GM12878 (cell line): ENCODE measurements around the gene UBE2I. TPM values are rescaled to one million over a fixed set of nuclear protein-coding genes. Genes with fewer than 3 reads are reported as not detected.

Experiments
- ATAC-seq: fragments of 200-7000 bp; cut with Tn5 transposase; 3 replicates; pipeline ENCODE4 v1.9.1; 2020; ENCODE audit warnings: mild to moderate bottlenecking, moderate library complexity
- BruUV-seq: library from RNA; stranded (reverse); fragments of 400-500 nt; replicated peaks from 2 replicates; lab custom pipeline; 2021; lab: Mats Ljungman, UMichigan
- CTCF ChIA-PET: fragments of 300-600 bp; sonication (Branson Sonifier 250); formaldehyde crosslinking; extraction: SDS; loops from one replicate; lab custom pipeline; 2021; ENCODE audit warnings: inconsistent platforms; lab: Yijun Ruan, JAX
- POLR2A ChIA-PET: fragments of 350-600 bp; formaldehyde crosslinking; extraction: SDS; loops from one replicate; lab custom pipeline; 2021; ENCODE audit warnings: inconsistent platforms; lab: Charles Lee
- RAD21 ChIA-PET: fragments of 300-600 bp; sonication (Branson Sonifier 250); formaldehyde crosslinking; loops from one replicate; lab custom pipeline; 2023; ENCODE audit warnings: antibody characterized with exemption; ENCODE audit not compliant: unreplicated experiment; lab: Charles Lee
- SMC1A ChIA-PET: fragments of 300-600 bp; sonication (Branson Sonifier 250); formaldehyde crosslinking; loops from one replicate; lab custom pipeline; 2023; ENCODE audit not compliant: unreplicated experiment, uncharacterized antibody; lab: Charles Lee
- DNase-seq: peaks from one replicate; pipeline ENCODE4 v3.0.0-alpha.2; 2011; ENCODE audit warnings: low read depth, low spot score
- FAIRE-seq: peaks from 3 replicates; lab custom pipeline; 2011; peaks lifted over from hg19 to GRCh38; lab: Jason Lieb, UNC
- H2AFZ ChIP-seq: 2 replicates; pipeline ENCODE4 v1.6.0; 2011; ENCODE audit warnings: low read depth, low read length, control low read depth; ENCODE audit not compliant: control insufficient read depth
- H3K27ac ChIP-seq: 2 replicates; pipeline ENCODE4 v1.5.1; 2011; ENCODE audit warnings: control low read depth; ENCODE audit not compliant: control insufficient read depth, insufficient read depth
- H3K27me3 ChIP-seq, 2 experiments: replicated peaks in 1 of 2; 2 replicates each; pipeline versions ENCODE4 v1.6.0 to v1.6.1; 2011; ENCODE audit warnings: low read length in 1 of 2; ENCODE audit not compliant: control insufficient read depth in 2 of 2, insufficient read depth in 2 of 2
- H3K36me3 ChIP-seq, 2 experiments: 2 replicates each; pipeline ENCODE4 v1.5.1; 2011; ENCODE audit warnings: low read length in 1 of 2; ENCODE audit not compliant: control insufficient read depth in 2 of 2, insufficient read depth in 2 of 2
- H3K4me1 ChIP-seq: 2 replicates; pipeline ENCODE4 v1.6.1; 2011; ENCODE audit warnings: mild to moderate bottlenecking, low read length, moderate library complexity, mixed read lengths; ENCODE audit not compliant: control insufficient read depth, insufficient read depth
- H3K4me2 ChIP-seq: 2 replicates; pipeline ENCODE4 v1.6.0; 2011; ENCODE audit warnings: control low read depth; ENCODE audit not compliant: control insufficient read depth, insufficient read depth
- H3K4me3 ChIP-seq: fragments of 200-600 bp; sonication (generic); 2 replicates; pipeline ENCODE4 v1.5.1; 2016
- H3K79me2 ChIP-seq: 2 replicates; pipeline ENCODE4 v1.6.0; 2011; ENCODE audit warnings: low read length; ENCODE audit not compliant: control insufficient read depth, insufficient read depth
- H3K9ac ChIP-seq: 2 replicates; pipeline ENCODE4 v1.8.0; 2011; ENCODE audit warnings: low read length, control low read depth, mixed read lengths; ENCODE audit not compliant: control insufficient read depth, insufficient read depth
- H3K9me3 ChIP-seq: replicated peaks from 3 replicates; pipeline ENCODE4 v1.5.1; 2011; ENCODE audit warnings: mild to moderate bottlenecking, low read length; ENCODE audit not compliant: control insufficient read depth, insufficient read depth
- H4K20me1 ChIP-seq: 2 replicates; pipeline ENCODE4 v1.6.0; 2011; ENCODE audit not compliant: control insufficient read depth, insufficient read depth
- EGR1 ChIP-seq, 2 experiments: IDR thresholded peaks; 1 replicate in 1 of 2; 2 replicates in 1 of 2; pipeline ENCODE4 v1.6.1; 2011 to 2012; ENCODE audit warnings: low read depth in 2 of 2, low read length in 2 of 2, borderline replicate concordance in 1 of 2, mild to moderate bottlenecking in 1 of 2, moderate library complexity in 1 of 2
- IRF5 ChIP-seq: fragments of 450-650 bp; IDR thresholded peaks from 2 replicates; pipeline ENCODE4 v1.6.1; 2017; ENCODE audit warnings: borderline replicate concordance
- LARP7 ChIP-seq: fragments of 450-650 bp; IDR thresholded peaks from 2 replicates; pipeline ENCODE4 v1.6.1; 2017; ENCODE audit warnings: mild to moderate bottlenecking
- NBN ChIP-seq: fragments of 450-650 bp; IDR thresholded peaks from 2 replicates; pipeline ENCODE4 v1.6.1; 2016
- POLR2A ChIP-seq: IDR thresholded peaks from 2 replicates; pipeline ENCODE4 v1.6.1; 2011; ENCODE audit warnings: low read depth, mild to moderate bottlenecking, low read length
- PRDM15 ChIP-seq: fragments of 450-650 bp; formaldehyde crosslinking; IDR thresholded peaks from 2 replicates; pipeline ENCODE4 v1.4.0; 2020; ENCODE audit warnings: mild to moderate bottlenecking, moderate library complexity
- RB1 ChIP-seq: fragments of 450-650 bp; formaldehyde crosslinking; IDR thresholded peaks from 2 replicates; pipeline ENCODE4 v1.6.1; 2017; ENCODE audit warnings: mild to moderate bottlenecking, borderline replicate concordance
- ZNF24 ChIP-seq: fragments of 450-650 bp; IDR thresholded peaks from 2 replicates; pipeline ENCODE4 v1.6.1; 2017; ENCODE audit warnings: antibody characterized with exemption, mild to moderate bottlenecking
- WGBS: methylation state at CpG from one replicate; pipeline ENCODE4 v1.1.6; 2016; ENCODE audit warnings: low lambda C conversion rate; ENCODE audit not compliant: insufficient replicate concordance, insufficient coverage; ENCODE audit errors: missing lambda C conversion rate; 5-methylcytosine and 5-hydroxymethylcytosine counted together
- in situ Hi-C: fragments of 300-500 bp; cut with MboI; formaldehyde crosslinking; loops from 9 replicates; pipeline ENCODE4 v1.14.3; 2018; ENCODE audit warnings: mixed read lengths
- intact Hi-C: fragments of 100-400 bp; cut with micrococcal nuclease; formaldehyde crosslinking; loops from one replicate; pipeline ENCODE4 v1.14.2; 2022; ENCODE audit not compliant: unreplicated experiment
- polyA plus RNA-seq, 11 experiments: library from polyadenylated mRNA; depleted of rRNA in 4 of 11; unstranded in 6 of 11; stranded (reverse) in 5 of 11; fragments of >200 nt; fragmentation: Nextera tagmentation in 4 of 11; fragmentation: Illumina TruSeq in 1 of 11; extraction: Ambion mirVana in 4 of 11; extraction: Trizol in 1 of 11; gene quantifications; 1 replicate in 1 of 11; 2 replicates in 10 of 11; pipeline versions ENCODE4 v1.2.1 to v1.2.3, GENCODE V29; 2011 to 2016; ENCODE audit warnings: inconsistent platforms in 2 of 11, missing spikeins in 2 of 11, low read depth in 1 of 11
- total RNA-seq, 4 experiments: library from RNA; depleted of rRNA in 3 of 4; stranded (reverse); fragments of >200 nt in 3 of 4; fragmentation: Illumina TruSeq in 1 of 4; extraction: Trizol in 1 of 4; gene quantifications; 2 replicates each; pipeline versions ENCODE4 v1.2.1 to v1.2.3, GENCODE V29; 2013 to 2021

UBE2I gene
- total and polyA plus RNA-seq, 10 of the 15 experiments (the other 5 are each of a cell fraction or from before 2014, with no cell fraction given) = 47.5 to 243 (median 194) TPM

- TF ChIP-seq EGR1 (IDR thresholded peaks at IDR 0.05; ENCODE audit: borderline replicate concordance in 1 of 2, low read depth in 2 of 2, low read length in 2 of 2) (no peak), ZNF24 (no peak), NBN (no peak)
These were observed 3.0 kb downstream of the UBE2I start (continued) for GRCh38 chr16:1312467-1312816.

GRCh38 chr16:1312903-1313302 lies 3.5 kb downstream of the UBE2I start:
- FAIRE-seq = no peak
- CTCF ChIA-PET = no interaction called here
- Histone ChIP-seq H3K27ac (no peak overlapping the region), H4K20me1 (peaks cover 35% of the 10 kb centered on the region), H2AFZ (no peak overlapping the region), H3K9ac (no peak overlapping the region), H3K79me2 (peaks cover 52% of the 10 kb centered on the region), H3K4me3 (no peak overlapping the region), H3K9me3 (no peaks in the 10 kb centered on the region), H3K4me1 (peaks cover 7% of the 10 kb centered on the region), H3K27me3 (no peaks in the 10 kb centered on the region), H3K4me2 (peak overlapping the region; percentile 97; the same call in 1 of the 2 replicates), H3K36me3 (peaks cover 23 to 41% of the 10 kb centered on the region in 2 experiments)
- BruUV-seq = no TSS peak
- ATAC-seq = no peak
- intact Hi-C loops = no loop called here
- RAD21 ChIA-PET = no interaction called here
- in situ Hi-C loops = no loop called here
- SMC1A ChIA-PET = interaction anchor here (0.6 kb wide), 1 partner anchor 17 kb away, joined by 3 read pairs; no protein-coding TSS in a partner anchor
- POLR2A ChIA-PET = no interaction called here
- TF ChIP-seq POLR2A (peak; percentile 39; the same call in 1 of the 2 replicates), LARP7 (no peak)
- 85% methylated on average over 15 of the region's 15 CpGs for WGBS
- DNase-seq = no peak

- ChIA-PET RAD21 (no interaction called here), CTCF (no interaction called here), POLR2A (no interaction called here), SMC1A (no interaction called here)
- H3K27me3 ChIP-seq = no peaks in the 10 kb centered on the region
- TF ChIP-seq RB1 (no peak), PRDM15 (CRISPR knock-in tag) (no peak), IRF5 (no peak), POLR2A (peak; percentile 36; the same call in 1 of the 2 replicates)
- no peaks in the 10 kb centered on the region for H3K9me3 ChIP-seq
- no peak overlapping the region for H3K9ac ChIP-seq
- H3K36me3 ChIP-seq = peaks cover 29 to 48% of the 10 kb centered on the region in 2 experiments
- intact Hi-C loops = no loop called here
- DNase-seq = no peak
- peaks cover 35% of the 10 kb centered on the region for H4K20me1 ChIP-seq
- H3K4me3 ChIP-seq = no peak overlapping the region
- H2AFZ ChIP-seq = no peak overlapping the region
- WGBS = 97% methylated on average over 32 of the region's 38 CpGs
- in situ Hi-C loops = no loop called here
- no peak overlapping the region for H3K4me2 ChIP-seq
- no peak for FAIRE-seq
- BruUV-seq = no TSS peak
- H3K27ac ChIP-seq = no peak overlapping the region
- ATAC-seq = no peak
- H3K79me2 ChIP-seq = peaks cover 52% of the 10 kb centered on the region
- H3K4me1 ChIP-seq = peaks cover 7% of the 10 kb centered on the region
These were observed 4.4 kb downstream of the UBE2I start for GRCh38 chr16:1313721-1314369.
